ENCODE data around the gene TMEM121B.

DNA sequence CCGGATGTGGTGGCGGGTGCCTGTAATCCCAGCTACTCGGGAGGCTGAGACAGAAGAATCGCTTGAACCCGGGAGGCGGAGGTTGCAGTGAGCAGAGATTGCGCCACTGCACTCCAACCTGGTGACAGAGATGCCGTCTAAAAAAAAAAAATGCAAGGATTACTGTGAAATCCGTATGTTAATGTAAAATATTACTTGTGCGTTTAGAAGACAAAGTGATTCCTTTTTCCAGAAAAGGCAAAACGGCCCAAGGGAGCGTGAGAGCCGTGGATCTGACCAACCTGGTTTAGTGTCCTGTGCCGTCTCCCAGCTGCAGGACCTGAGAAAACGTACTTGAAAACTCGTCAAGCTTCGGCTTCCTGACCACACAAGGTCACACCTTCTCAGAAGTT lies 37.0 kb upstream of the TMEM121B start:
- TF ChIP-seq CTCF (IDR thresholded peaks at IDR 0.05) (no peak), POLR2A (IDR thresholded peaks at IDR 0.05) (no peak)

Data from uterus (tissue), 2 donors.